ENCODE results near the gene FREM2. TPM values are rescaled to one million over a fixed set of nuclear protein-coding genes. Genes with fewer than 3 reads are reported as not detected.

FREM2 gene
- total RNA-seq, 1 experiment from 2014 or later, result 3.8 TPM

GRCh38 chr13:38671980-38672379 is 14.9 kb upstream of the FREM2 start:
- intact Hi-C loops (cut with micrococcal nuclease; ENCODE audit: unreplicated experiment), result loop anchor here (5.0 kb wide), 1 partner anchor 245 kb away; no protein-coding TSS in a partner anchor
- ChIA-PET CTCF (interaction anchor here (1.7 kb wide), 1 partner anchor 15 kb away, joined by 5 read pairs; the partner anchor contains the start of gene FREM2), POLR2A (ENCODE audit: low non-redundant PET) (no interaction called here)

DNA sequence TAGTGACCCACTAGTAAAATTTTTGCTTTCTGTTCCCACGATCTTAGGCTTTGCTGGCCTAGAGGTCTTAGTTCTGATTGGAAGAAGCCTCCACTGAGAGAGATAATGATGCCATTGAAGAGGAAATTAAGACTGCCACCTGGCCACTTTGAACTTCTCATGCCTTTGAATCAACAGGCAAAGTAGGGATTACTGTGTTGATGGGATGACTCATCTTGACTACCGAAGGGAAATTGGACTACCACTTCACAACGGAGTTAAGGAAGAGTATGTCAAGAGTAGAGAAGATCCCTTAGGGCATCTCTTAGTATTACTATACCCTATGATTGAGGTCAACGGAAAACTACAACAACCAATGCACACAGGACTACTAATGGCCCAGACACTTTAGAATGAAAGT is 12.7 kb upstream of the FREM2 start:
- POLR2A ChIA-PET (ENCODE audit: low non-redundant PET), result no interaction called here
- H3K4me1 ChIP-seq (ENCODE audit: insufficient read depth, low read length, poor library complexity, severe bottlenecking), result peaks cover 26% of the 10 kb centered on the region
- no peak overlapping the region for H3K27ac ChIP-seq (ENCODE audit: low read depth, low read length, poor library complexity, severe bottlenecking)
- TF ChIP-seq EZH2 (IDR thresholded peaks at IDR 0.05; ENCODE audit: borderline replicate concordance, low read depth, low read length, poor library complexity, severe bottlenecking), result no peak
- no peak for TF ChIP-seq CTCF (conservative IDR thresholded peaks at IDR 0.05; ENCODE audit: low read depth, low read length)
- H3K36me3 ChIP-seq (ENCODE audit: insufficient read depth, low read length, poor library complexity, severe bottlenecking), result no peaks in the 10 kb centered on the region
- CTCF ChIA-PET, result no interaction called here
- H3K27me3 ChIP-seq (replicated peaks; ENCODE audit: insufficient read depth, low read depth, low read length, poor library complexity), result no peaks in the 10 kb centered on the region
- peak; percentile 38 for DNase-seq (ENCODE audit: low spot score)
- no peak overlapping the region for H3K4me3 ChIP-seq (ENCODE audit: low read depth, low read length, poor library complexity, severe bottlenecking)
- intact Hi-C loops (cut with micrococcal nuclease; ENCODE audit: unreplicated experiment), result loop anchor here (5.0 kb wide), 1 partner anchor 243 kb away; no protein-coding TSS in a partner anchor
- no peaks in the 10 kb centered on the region for H3K9me3 ChIP-seq (ENCODE audit: low read depth, low read length, poor library complexity, severe bottlenecking)
- BruUV-seq (replicated peaks), result no TSS peak

More at GRCh38 chr13:38671980-38672379, 14.9 kb upstream of the FREM2 start:
- Histone ChIP-seq H3K4me1 (ENCODE audit: insufficient read depth, low read length, poor library complexity, severe bottlenecking) (peaks cover 47% of the 10 kb centered on the region), H3K4me3 (ENCODE audit: low read depth, low read length, poor library complexity, severe bottlenecking) (no peak overlapping the region), H3K9me3 (ENCODE audit: low read depth, low read length, poor library complexity, severe bottlenecking) (no peaks in the 10 kb centered on the region), H3K36me3 (ENCODE audit: insufficient read depth, low read length, poor library complexity, severe bottlenecking) (no peaks in the 10 kb centered on the region), H3K27me3 (replicated peaks; ENCODE audit: insufficient read depth, low read depth, low read length, poor library complexity) (no peaks in the 10 kb centered on the region), H3K27ac (ENCODE audit: low read depth, low read length, poor library complexity, severe bottlenecking) (no peak overlapping the region)
- TF ChIP-seq CTCF (conservative IDR thresholded peaks at IDR 0.05; ENCODE audit: low read depth, low read length), result no peak
- no peak for TF ChIP-seq EZH2 (IDR thresholded peaks at IDR 0.05; ENCODE audit: borderline replicate concordance, low read depth, low read length, poor library complexity, severe bottlenecking)
- no peak for DNase-seq (ENCODE audit: low spot score)
- no TSS peak for BruUV-seq (replicated peaks)

DNA sequence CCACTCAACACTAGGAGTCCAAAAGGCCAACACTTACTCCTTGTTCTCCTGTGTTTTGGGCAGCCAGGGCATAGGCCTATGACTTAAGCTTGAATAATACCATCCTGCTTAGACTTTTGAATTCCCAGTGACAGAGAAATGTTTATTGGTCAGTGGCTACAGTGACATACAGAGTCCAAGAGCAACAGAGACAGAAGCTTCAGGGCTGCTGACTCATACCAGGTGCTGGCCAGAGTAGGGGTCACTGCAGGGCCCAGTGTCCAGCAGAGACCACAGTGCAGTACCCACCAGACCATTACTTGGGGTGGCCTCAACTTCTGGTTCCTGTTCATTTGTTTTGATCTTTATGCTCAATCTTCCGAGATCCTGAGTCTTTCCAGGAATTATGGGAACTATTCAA is 6.0 kb upstream of the FREM2 start:
- DNase-seq (ENCODE audit: low spot score), result no peak
- TF ChIP-seq CTCF (conservative IDR thresholded peaks at IDR 0.05; ENCODE audit: low read depth, low read length), result no peak
- no peak for TF ChIP-seq EZH2 (IDR thresholded peaks at IDR 0.05; ENCODE audit: borderline replicate concordance, low read depth, low read length, poor library complexity, severe bottlenecking)
- Histone ChIP-seq H3K27me3 (replicated peaks; ENCODE audit: insufficient read depth, low read depth, low read length, poor library complexity) (no peaks in the 10 kb centered on the region), H3K4me1 (ENCODE audit: insufficient read depth, low read length, poor library complexity, severe bottlenecking) (peaks cover 14% of the 10 kb centered on the region), H3K36me3 (ENCODE audit: insufficient read depth, low read length, poor library complexity, severe bottlenecking) (no peaks in the 10 kb centered on the region), H3K9me3 (ENCODE audit: low read depth, low read length, poor library complexity, severe bottlenecking) (no peaks in the 10 kb centered on the region), H3K4me3 (ENCODE audit: low read depth, low read length, poor library complexity, severe bottlenecking) (no peak overlapping the region), H3K27ac (ENCODE audit: low read depth, low read length, poor library complexity, severe bottlenecking) (no peak overlapping the region)
- BruUV-seq (replicated peaks), result no TSS peak
- CTCF ChIA-PET, result no interaction called here
- POLR2A ChIA-PET (ENCODE audit: low non-redundant PET), result no interaction called here
- intact Hi-C loops (cut with micrococcal nuclease; ENCODE audit: unreplicated experiment), result no loop called here
